Fibroblast of skin of left biceps (primary cell): ENCODE measurements around the gene SAMD8.

Source experiments
- DNase-seq, 2 experiments: peaks; one replicate each; pipeline ENCODE4 v3.0.0-alpha.2; 2013; ENCODE audit warnings: low read depth in 2 of 2

The SAMD8 gene

DNA sequence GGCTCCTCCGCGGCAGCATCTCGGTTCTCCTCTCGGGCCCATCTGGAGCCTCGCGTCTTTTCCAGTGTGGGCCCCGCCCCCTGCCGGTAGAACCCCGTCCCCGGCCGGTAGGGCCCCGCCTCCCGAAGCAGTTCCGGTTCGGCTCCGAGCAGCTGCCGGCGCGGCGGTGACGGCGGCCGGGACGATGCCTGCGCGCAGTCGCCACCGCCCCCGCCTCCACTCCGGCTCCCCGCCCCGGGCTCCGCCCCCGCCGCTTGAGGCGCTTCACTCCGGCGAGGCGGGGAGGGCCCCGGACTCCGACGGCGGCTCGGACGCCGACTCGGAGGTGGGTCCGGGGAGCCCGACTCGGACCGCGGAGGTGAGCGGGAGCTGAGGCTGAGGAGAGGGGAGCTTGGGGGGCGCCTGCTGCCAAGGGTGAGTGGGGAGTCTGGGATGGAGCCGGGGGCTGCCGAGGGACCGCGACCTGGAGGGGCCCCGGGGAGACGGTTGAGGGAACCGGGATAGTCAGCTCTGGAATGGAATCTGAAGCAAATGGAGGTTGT lies at the start of gene SAMD8:
Gene SAMD8 (plus strand): TSS at position 292 of the 542 bp plus-strand sequence. CDS start 38,873 bp downstream, outside the sequence.
- peak; percentile 91 for DNase-seq

DNA sequence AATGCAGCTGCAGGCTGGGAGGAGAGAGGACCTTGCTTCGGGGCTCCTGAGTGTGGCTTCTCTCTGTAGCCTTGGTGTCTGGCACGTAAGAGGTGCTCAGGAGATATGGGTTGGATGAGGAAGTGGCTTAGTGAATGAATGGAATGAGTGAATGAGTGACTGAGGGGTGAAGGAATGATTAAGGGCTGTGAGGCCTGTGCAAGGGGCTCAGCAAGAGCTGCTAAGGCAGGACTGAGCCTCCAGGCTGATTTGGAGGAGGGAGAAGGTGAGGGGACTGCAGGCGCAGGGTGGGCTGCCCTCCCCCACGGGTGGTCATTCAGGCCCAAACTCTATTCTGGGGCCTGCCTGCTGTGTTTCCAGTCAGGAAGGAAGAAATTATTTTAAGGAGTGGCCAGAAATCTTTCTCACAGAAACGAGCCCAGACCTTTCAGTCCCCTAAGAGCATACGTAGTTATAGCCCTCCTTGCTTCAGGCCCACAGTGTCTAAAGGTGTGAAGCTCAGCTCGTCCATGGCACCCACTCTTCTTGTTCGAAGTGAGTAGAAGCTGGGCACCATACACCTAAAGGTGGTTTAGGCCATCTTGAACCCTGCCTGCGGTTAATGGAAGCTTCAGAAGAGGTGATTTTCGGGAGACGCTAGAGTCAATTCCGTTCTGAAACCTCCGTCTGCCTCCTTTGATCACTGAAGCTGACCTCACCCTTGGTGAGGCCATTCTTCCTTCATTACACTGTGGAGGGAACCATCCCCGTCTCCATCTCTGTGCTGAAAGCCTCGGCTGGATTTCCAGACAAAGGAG lies 49.5 kb upstream of the SAMD8 start:
- no peak for DNase-seq

DNA sequence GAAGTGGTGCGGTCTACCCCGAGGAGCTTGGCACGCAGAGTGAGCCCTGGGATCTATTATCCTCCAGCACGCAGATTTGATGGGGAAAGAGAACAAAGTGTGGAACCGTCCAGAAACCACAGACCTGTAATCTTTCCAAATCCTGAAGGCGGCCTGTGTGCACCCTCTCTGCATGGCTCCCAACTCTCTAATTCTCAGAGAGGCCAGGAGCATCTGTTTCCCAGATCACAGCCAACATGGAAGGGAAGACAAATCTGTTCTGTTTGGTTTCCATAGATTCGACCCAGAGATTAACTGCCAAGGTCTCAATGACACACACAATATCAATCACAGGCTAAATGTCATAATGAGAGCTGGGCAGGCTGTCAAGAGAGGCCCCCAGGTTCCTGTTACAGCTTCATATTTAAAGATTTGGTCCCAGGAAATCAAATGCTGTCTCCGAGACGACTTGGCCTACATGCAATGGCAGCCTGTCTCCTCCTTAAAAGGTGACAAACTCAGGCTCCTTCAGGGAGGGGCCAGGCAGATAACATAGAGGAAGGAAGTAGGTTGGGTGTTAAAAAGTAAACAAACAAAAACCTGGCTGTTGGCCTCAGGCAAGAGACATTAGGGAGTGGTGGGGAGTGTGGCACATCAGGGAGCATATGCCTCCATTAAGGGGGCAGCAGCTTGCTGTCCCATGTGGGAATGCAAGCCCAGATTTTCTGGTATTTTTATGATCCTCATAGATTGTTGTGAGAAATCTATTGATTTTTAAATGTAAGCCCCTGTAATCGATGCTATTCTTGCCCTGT lies 48.8 kb upstream of the SAMD8 start:
- peak; percentile 96 to 97 for DNase-seq

DNA sequence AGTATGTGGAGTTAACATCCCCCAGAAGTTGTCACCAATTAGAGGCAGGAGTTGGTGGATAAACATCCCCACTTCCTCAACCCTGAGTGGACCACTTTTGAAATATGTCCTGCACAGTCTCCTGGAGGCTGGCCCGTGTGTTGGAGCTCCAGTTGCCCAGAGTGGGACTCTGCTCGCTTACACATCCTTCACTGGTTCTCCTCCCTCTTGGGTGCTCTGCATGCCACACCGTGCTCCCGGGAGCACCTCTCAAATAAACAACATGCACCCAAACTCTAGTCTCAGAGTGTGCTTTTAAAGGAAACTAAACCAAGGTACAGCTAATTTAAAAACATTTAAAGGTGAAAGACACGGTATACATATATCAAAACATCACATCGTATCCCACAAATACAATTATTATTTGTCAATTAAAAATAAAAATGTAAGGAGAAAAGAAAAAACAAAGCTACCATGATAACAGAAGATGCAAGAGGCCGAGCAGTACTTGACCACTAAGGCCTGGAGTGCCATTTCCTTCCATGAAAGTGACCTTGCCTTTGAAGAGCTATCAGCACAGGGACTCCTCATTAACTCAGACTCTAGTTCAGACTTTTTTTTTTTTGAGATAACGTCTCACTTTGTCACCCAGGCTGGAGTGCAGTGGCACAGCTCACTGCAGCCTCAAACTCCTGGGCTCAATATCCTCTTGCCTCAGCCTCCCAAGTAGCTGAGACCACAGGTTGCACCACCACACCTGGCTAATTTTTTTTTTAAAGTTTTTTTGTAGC lies 47.8 kb upstream of the SAMD8 start:
- no peak for DNase-seq

DNA sequence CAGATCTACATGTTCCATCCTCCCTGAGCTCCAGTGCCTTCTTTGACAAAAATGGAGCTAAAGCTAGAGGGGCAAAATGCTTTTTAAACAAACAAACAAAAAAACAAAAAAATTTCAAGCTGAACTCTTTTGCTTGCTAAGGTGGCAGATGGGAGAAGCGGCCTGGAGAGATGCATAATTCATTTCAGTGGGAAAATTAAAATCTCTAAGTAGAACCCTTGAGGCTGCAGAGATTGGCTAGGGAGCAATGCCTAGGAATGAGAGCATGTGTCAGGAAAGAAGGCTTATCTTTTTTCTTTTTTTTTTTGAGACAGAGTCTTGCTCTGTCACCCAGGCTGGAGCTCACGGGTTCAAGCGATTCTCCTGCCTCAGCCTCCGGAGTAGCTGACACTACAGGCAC lies 46.4 kb upstream of the SAMD8 start:
- no peak for DNase-seq

DNA sequence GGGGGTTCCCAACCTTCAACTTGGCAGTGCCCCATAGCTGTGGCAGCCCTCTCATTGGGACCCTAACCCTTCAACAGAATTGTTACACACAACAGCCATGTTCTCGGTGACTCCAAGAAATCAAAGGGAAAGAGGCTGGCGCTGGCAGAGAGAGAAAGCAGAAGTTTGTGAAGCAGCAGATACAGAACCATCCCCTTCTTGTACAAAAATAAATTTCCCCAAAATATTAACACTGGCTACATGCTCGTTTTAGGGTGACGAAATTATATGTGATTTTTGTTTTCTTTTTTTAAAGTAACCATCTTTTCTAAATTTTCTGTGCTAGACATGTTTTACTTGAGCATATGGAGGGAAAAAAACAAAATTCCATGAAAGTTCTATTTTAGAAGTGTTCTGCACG lies 45.2 kb upstream of the SAMD8 start:
- DNase-seq = no peak

DNA sequence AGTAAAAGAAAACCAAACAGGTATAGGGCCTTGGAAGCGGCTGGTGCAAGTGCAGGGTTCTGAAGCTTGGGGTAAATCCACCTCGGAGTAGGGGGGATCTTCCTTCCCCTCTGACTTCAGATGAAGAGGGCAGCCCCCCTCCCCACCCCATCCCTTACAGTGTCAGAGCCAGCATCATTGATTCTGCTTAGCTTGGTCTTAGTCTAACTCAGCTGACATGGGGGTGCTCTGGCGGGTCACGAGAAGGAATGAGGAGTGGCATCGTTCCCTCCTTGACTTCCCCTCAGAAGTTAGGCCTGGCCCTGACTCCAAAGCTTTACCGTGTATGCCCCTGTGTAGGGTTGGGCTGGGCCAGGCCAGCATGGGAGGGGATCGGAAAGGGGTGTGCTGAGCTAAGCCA lies 44.2 kb upstream of the SAMD8 start:
- no peak for DNase-seq

DNA sequence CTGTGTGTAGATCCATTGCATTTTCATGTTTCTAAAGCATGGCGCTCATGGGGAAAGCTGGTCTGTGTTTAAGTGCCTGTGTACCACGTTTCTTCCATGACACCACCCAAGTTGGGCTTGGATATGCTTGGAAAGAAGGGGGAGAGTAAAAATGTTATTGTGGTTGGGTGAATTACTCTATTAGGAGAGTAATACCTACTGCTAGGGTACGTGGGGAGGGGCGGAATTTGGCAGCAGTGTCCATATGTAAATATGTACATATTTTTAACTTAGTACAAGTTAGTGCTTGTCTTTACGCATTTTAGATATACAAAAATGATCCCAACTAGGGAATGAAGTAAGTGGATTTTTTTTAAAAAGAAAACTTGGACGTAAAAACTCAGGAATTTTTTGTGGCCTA lies 42.9 kb upstream of the SAMD8 start:
- DNase-seq = no peak

DNA sequence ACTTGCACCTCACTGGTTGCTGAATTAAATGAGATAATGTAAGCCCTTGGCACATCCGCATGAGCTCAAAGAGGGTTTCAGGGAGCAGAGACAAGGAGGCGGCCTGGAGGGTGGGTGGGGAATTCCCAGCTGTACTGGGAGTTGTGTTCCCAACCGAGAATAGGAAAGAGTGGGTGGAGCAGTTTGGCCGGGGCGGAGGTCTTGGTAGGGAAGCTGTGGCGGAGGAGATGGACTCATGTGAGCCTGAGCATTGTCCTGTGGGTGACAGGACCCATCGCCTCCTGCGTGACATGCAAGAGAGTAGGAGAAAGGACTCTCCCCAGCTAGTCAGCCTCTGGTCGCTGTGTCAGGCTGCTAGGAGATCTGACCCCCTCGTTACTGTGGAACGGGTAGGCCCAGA lies 41.0 kb upstream of the SAMD8 start:
- DNase-seq = no peak

DNA sequence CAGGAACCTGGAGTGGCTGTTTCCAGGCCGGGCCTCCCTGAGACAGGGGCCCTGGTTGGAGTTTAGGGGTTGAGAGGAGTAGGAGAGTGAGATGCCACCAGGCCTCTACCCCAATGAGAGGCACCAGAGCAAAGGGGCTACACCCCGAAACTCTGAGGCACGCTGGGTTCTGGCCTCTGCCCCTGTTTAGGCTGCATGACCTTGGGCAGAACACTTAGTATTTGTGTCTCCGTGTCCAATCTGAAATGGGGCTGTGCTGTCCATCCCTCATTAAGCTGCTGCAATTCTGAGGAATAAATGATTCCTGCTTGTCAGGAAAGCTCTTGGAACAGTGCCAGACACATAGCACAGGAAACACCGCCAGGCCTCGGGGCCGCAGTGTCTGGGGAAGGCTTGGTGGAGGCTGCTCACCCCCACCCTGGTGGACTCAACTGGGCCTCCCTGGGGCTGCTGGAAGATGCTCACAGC lies 40.5 kb upstream of the SAMD8 start:
- no peak for DNase-seq

DNA sequence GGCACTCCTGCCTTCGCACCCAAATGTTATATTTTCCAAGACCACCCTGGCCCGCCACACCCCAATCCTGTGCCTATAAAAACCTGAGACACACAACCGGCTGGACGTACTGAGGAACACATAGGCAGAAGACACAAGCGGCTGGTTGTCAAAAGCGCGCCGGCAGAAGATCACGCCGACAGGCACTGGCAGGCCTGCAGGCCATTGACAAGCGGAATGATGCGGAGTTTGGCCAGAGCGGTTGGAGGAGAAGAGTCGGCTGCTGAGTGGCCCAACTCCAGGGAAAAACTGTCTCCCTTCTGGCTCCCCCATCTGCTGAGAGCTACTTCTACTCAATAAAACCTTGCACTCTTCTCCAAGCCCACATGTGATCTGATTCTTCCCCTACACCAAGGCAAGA lies 39.7 kb upstream of the SAMD8 start:
- no peak for DNase-seq

DNA sequence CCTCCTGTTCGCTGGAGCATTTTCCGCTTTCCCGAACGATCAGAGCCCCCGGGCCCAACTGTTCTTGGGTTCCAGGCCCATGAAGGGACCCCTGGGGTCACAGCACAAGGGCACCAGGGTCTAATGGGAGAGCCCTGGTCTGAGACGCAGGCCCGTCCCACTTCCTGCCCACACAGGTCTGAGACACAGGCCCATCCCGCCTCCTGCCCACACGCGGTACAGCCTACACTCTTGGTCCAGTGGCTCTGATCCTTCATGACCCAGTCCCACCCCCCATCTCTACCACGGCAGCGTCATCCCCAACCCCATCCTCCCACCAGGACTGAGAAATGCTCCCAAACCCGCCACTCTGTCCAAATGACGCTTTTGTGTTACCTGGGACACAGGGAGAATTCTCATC lies 38.7 kb upstream of the SAMD8 start:
- no peak for DNase-seq

DNA sequence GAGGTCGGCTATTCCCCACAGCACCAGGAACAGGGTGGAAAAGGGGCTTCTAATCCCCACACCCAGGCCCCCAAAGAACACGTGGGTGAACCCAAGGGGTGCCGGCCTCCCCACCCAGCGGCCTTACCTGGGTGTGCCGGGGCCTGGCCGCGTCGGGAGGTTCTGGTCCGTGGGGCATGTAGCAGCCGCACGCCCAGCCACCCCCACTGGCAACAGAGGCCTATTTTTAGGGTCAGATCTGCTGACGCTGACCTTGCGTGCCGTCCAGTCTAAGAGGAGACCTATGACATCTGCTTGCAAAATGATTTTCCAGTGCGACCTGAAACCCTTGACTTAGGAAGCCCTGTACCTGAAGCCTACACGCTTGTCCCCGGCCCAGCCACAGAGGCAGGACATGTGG lies 38.0 kb upstream of the SAMD8 start:
- no peak for DNase-seq

DNA sequence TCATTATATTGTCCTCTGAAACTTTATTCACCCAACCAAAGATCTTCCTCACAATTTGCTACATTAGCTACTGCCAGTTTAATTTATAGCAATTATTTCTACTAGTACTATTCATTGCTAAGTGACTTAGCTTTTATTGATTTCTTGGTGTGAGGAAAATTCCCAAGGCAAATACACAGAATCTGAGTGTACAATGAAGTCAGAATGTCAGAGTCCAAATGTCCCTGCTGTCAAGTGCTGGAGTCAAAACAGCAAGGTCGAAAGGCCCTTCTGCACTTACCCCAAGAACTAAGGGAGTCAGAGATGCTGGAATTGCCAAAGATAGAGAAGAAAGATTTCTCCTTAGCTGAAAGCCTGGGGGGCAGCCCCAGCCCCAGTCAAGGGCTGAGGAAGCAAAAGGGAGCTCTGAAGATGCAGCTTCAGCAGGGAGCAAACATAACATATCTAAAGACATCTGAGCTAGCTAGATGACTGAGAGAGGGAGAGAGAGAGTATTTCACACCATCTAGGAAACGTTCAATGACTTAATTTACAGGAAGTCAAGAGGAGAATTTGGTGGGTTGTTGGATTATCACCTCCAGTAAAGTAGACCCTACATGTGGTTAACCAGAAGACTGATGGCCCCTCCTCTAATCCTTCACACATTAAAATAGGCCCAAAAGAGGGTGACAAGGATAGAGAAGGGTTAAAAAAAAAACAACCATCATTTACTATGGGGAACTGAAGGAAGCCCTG lies 36.6 kb upstream of the SAMD8 start:
- no peak for DNase-seq

DNA sequence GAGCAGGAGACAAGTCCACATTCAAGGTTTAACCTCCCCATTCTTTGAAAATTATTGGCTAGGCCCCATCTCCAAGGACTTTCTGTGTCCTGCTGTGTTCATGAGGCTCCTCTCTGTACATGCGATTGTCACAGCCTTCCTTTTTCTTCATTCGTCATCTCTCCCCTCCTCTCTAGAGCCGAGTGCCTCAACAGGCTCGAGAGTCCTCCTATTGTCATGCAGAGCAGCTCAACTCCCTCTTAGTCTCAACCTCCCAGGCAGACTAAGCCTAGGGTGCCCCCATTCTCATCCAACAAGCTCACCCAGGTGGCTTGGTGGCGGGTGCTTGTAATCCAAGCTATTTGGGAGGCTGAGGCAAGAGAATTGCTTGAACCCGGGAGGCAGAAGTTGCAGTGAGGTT lies 35.1 kb upstream of the SAMD8 start:
- no peak for DNase-seq

DNA sequence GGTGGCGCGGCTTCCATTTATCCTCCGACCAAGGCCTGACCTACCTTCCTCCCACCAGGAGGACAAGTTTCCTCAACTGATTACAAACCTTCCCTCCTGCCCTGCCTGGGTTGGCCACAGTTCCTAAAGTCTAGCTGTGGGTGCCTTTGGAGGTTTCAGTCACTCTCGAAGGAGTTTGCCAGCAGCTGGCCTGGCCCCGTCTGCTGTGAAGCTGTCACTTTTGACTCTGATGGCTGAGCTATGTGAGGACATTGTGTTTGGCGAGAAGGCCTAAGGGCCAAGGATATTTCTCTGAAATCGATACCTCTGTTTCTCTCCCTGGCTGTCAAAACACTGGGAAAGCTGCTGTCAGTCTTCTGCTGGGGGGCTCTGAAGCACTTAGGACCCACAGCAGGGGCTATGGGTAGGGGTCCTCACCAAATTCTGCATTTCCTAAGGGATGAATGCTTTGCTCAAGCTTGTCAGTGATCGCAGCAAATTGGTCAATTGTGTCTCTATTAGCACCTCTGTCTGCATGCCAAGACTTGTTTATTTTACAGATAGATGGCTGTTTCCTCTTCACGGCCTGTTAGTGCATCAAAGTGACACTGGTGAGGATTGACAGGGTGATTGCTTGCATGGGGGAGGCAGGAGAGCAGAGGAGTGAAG lies 31.9 kb upstream of the SAMD8 start:
- no peak for DNase-seq

DNA sequence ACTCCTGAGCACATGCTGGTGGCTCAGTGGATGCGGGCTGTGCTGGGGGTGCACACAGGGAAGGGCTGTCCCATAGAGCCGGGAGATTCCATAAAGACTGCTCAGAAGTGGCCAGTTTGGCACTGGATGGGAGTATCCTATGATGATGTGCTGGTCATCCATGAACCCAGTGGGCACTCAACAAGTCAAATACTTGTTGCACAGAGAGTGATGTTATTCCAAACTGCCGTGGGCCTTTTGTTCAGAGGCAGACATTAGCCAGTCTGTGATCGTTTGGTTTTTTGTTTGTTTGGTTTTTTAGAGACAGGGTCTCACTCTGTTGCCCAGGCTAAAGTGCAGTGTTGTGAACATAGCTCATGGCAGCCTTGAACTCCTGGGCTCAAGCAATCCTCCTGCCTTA lies 30.9 kb upstream of the SAMD8 start:
- no peak for DNase-seq

DNA sequence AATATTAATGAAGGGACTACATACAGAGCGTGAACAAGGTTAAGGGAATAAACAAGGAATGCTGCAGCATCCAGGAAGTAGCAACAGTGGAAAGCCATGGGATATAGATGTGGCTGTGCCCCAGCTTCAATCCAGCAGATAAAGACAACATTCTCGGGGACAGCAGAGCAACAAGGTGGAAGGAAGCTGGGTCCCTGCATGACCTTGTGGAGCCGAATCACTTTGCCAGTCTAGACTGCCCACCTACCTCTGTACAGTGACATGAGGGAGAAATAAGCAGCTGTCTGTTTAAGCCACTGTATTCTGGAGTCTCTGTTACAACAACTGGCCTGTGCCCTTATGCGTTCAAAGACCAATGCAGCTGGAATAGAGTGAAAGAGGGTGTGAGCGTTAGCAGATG lies 30.1 kb upstream of the SAMD8 start:
- no peak for DNase-seq

DNA sequence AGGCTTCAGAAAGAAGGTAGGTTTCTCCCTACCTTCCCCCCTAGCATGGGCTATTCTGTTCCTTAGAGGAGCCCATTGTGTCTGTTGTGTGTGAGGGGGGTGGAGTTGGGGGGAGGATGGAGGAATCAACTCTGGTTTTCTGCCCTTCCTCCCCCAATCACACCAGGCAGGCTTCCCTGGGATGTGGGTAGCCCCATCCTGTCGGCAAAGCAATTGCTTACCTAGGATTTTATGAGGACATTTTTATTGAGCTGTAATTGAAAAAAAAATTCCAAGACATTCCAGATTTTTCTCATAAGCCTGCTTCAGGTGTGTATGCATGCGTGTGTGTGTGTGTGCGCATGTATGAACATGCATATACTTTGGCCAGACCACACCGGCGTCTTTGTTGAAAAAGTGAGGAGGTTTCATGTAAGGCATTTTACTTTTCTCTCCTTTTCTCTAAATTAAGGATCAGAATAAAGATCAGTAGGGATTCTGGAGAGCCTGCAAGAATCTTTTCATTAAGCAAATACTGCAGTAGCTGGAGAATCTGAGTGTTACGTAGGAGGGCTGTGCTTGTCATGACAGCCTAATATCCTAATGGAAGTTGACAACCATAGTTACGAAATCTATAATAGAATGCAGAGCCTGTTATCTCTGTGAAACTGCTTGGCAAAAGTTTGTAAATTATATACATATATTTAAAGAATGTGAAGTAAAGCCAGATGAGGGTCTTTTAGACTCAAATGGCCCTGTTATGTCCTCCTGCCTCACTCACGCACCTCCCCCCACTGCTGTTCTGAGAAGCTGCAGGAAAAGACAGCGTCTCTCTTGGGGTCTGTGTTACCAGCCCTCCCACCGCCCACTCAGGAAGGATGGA lies 27.3 kb upstream of the SAMD8 start:
- peak; percentile 71 to 74 for DNase-seq

DNA sequence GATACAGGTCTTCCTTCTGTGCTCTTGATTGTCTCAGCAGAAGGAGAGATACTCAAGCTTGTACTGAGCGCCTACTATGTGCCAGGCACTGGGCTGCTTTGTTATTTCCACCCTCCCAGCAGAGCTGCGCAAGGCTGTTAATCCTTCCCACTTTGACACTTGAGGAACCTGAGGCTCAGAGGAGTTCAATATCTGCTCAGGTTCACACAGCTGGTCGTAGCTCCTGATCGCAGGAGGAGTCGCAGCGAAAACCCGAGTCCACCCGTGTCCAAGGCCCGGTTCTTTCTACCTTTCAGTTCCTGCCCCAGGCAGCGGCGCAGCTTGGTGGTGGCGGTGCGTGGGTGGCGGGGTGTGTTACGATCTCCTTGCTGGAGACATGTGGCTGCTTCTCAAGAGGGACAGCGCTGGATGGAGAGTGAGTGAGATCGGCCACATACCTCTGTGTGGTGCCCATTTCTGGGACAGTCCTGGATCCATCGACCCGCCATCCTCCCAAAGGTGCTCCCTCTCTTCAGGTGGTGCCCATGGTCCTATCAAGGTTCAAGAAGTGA lies 26.5 kb upstream of the SAMD8 start:
- no peak for DNase-seq
